Measurements from ENCODE around the gene PACS1. TPM values are rescaled to one million over a fixed set of nuclear protein-coding genes. Genes with fewer than 3 reads are reported as not detected.

The PACS1 gene
- total RNA-seq, 6 experiments from 2014 or later = 82.8 to 114 (median 91.8) TPM

- no peak for DNase-seq
- H3K4me1 Mint-ChIP-seq (ENCODE audit: low read depth) = peaks cover 50% of the 10 kb centered on the region
- peaks cover 9% of the 10 kb centered on the region for H3K36me3 Mint-ChIP-seq (ENCODE audit: low read depth)
- no peaks in the 10 kb centered on the region; the same call in 1 of the 2 replicates for H3K27me3 Mint-ChIP-seq (ENCODE audit: insufficient read depth)
- no peaks in the 10 kb centered on the region for H3K9me3 Mint-ChIP-seq
- TF ChIP-seq, protein P1, sequence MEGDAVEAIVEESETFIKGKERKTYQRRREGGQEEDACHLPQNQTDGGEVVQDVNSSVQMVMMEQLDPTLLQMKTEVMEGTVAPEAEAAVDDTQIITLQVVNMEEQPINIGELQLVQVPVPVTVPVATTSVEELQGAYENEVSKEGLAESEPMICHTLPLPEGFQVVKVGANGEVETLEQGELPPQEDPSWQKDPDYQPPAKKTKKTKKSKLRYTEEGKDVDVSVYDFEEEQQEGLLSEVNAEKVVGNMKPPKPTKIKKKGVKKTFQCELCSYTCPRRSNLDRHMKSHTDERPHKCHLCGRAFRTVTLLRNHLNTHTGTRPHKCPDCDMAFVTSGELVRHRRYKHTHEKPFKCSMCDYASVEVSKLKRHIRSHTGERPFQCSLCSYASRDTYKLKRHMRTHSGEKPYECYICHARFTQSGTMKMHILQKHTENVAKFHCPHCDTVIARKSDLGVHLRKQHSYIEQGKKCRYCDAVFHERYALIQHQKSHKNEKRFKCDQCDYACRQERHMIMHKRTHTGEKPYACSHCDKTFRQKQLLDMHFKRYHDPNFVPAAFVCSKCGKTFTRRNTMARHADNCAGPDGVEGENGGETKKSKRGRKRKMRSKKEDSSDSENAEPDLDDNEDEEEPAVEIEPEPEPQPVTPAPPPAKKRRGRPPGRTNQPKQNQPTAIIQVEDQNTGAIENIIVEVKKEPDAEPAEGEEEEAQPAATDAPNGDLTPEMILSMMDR (IDR thresholded peaks at IDR 0.05) = no peak
- no peak overlapping the region for H3K4me3 Mint-ChIP-seq
- no peak overlapping the region; the same call in 1 of the 2 replicates for H3K27ac Mint-ChIP-seq
Observed at GRCh38 chr11:66100272-66101065, 30.4 kb downstream of the PACS1 start.

DNA sequence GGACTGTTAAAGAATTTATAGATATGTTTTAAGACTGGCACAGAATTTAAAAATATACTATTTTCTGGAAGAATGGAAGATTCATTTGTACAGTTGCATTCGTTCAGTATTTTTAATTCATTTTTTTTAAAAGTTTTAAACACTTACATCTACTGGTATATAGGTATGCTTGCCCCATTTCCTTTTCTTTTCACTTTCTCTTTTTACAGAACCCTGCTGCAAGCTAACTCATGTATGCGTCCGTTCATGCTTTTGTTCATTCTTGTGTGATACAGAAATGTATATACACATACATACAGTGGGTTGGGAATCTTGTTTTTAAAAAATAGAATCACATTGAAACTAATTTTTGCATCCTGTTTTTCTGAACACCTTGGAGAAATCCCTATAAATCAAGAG lies 31.0 kb downstream of the PACS1 start:
- H3K27me3 Mint-ChIP-seq (ENCODE audit: insufficient read depth) = no peaks in the 10 kb centered on the region; the same call in 1 of the 2 replicates
- DNase-seq = no peak
- no peak overlapping the region for H3K27ac Mint-ChIP-seq
- peaks cover 56% of the 10 kb centered on the region for H3K4me1 Mint-ChIP-seq (ENCODE audit: low read depth)
- TF ChIP-seq, protein P1 (IDR thresholded peaks at IDR 0.05) = no peak
- peaks cover 9% of the 10 kb centered on the region for H3K36me3 Mint-ChIP-seq (ENCODE audit: low read depth)
- no peaks in the 10 kb centered on the region for H3K9me3 Mint-ChIP-seq
- H3K4me3 Mint-ChIP-seq = no peak overlapping the region

- Mint-ChIP-seq H3K9me3 (no peaks in the 10 kb centered on the region), H3K36me3 (ENCODE audit: low read depth) (peaks cover 24% of the 10 kb centered on the region), H3K27ac (no peak overlapping the region), H3K4me1 (ENCODE audit: low read depth) (peaks cover 79% of the 10 kb centered on the region), H3K4me3 (no peak overlapping the region), H3K27me3 (ENCODE audit: insufficient read depth) (no peaks in the 10 kb centered on the region; the same call in 1 of the 2 replicates)
- no peak for DNase-seq
- TF ChIP-seq, protein P1 (IDR thresholded peaks at IDR 0.05) = no peak
Observed at GRCh38 chr11:66104057-66104638, 34.1 kb downstream of the PACS1 start.

GRCh38 chr11:66106786-66107599 lies 36.9 kb downstream of the PACS1 start:
- H3K9me3 Mint-ChIP-seq = no peaks in the 10 kb centered on the region
- TF ChIP-seq, protein P1 (IDR thresholded peaks at IDR 0.05) = no peak
- H3K27ac Mint-ChIP-seq = peak overlapping the region; percentile 82
- peak overlapping the region; percentile 53 for H3K4me3 Mint-ChIP-seq
- no peaks in the 10 kb centered on the region; the same call in 1 of the 2 replicates for H3K27me3 Mint-ChIP-seq (ENCODE audit: insufficient read depth)
- DNase-seq = peak; percentile 14
- peaks cover 83% of the 10 kb centered on the region for H3K4me1 Mint-ChIP-seq (ENCODE audit: low read depth)
- H3K36me3 Mint-ChIP-seq (ENCODE audit: low read depth) = peaks cover 17% of the 10 kb centered on the region

Data from HFFc6 (cell line).